ENCODE results near the gene ABCA10.

- TF ChIP-seq CTCF (IDR thresholded peaks at IDR 0.05) (no peak), EZH2 (IDR thresholded peaks at IDR 0.05; ENCODE audit: borderline replicate concordance, insufficient read depth, low read depth, low read length, poor library complexity, severe bottlenecking) (no peak)
These were observed 86.3 kb downstream of the ABCA10 start for GRCh38 chr17:69142175-69142802.
